ENCODE data around the gene RASSF3.
"Not testable (repeated sequence)": the region's sequence is repeated elsewhere in the genome, so short reads cannot be mapped to it uniquely, and the experiment has no call there.

RASSF3 gene

GRCh38 chr12:64634508-64635092 lies 24.3 kb downstream of the RASSF3 start:
- DNase-seq = no peak

GRCh38 chr12:64635356-64635998 lies 25.2 kb downstream of the RASSF3 start:
- DNase-seq = no peak

- DNase-seq = no peak
These were observed 26.6 kb downstream of the RASSF3 start for GRCh38 chr12:64636856-64637255.

GRCh38 chr12:64639466-64639865 lies 29.2 kb downstream of the RASSF3 start:
- no peak for DNase-seq

DNA sequence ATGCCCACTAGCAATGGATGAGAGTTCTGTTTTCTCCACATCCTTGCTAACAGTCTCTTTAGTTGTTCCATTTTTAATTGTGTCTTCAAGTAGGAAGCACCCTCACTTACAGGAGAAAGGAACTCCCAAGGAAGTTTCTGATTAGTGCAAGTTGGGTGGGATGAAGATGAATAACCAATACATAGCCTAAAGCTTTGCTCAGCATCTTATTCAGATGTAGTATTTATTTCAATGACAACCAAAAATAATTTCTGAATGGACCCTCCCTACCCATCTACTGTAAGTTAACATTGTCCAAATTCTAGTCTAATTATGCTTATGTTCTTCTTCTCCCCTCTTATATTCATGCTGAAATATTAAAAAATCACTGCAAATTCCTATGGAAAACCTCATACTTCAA lies 36.0 kb downstream of the RASSF3 start:
- no peak for DNase-seq

- DNase-seq = no peak
These were observed 39.2 kb downstream of the RASSF3 start for GRCh38 chr12:64649487-64649886.

DNA sequence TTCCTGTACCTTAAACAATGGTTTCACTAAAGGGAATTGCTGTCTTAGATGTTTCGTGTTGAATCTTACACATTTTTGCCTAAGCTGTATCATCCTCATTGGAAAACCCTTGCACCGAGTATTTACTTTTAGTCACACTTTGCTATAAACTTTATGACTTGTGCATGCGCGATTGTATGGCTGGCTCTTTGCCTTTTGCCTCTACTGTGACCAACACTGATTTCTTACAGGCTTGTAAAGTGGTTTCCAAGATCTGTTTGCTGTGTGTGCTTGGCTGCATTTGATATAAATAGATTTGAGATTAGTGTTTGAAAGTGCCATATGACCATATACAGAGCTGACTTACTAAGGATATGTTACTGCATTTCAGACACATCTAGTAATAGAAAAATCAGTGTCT lies 40.5 kb downstream of the RASSF3 start:
- no peak for DNase-seq

DNA sequence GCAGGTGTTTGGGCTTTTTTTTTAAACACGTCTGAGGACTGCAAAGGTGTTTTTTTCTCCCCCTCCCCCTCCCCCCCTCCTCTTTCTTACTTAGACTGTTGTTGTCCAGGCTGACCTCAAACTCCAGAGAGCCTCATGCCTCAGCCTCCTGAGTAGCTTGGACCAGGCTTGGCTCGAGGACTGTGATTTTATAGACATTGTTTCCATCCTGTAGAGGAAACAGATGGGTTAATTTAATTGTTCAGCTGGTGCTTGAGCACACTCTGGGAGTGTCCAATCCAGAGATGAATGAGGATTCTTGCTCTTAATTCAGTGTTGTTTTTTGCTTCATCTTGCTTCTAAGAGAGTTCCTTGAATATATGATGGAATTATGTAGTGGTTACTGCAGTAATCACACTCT lies 42.1 kb downstream of the RASSF3 start:
- no peak for DNase-seq

GRCh38 chr12:64653123-64653522 lies 42.8 kb downstream of the RASSF3 start:
- no peak for DNase-seq

DNA sequence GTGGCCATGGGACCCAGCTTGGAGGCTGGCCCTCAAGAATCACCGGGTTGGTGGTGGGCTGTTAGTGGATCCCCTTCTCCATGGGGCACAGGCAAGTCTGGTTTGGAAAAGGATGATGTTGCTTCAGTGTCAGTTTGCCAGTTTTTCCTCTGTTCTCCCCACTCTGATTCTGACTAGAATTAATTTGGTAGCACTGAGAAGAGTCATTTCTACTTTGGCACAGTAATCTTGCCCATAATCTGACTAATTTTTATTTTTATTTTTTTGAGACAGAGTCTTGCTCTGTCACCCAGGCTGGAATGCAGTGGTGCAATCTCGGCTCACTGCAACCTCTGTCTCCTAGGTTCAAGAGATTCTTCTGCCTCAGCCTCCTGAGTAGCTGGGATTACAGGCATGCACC lies 43.6 kb downstream of the RASSF3 start:
- not testable (repeated sequence) for DNase-seq

DNA sequence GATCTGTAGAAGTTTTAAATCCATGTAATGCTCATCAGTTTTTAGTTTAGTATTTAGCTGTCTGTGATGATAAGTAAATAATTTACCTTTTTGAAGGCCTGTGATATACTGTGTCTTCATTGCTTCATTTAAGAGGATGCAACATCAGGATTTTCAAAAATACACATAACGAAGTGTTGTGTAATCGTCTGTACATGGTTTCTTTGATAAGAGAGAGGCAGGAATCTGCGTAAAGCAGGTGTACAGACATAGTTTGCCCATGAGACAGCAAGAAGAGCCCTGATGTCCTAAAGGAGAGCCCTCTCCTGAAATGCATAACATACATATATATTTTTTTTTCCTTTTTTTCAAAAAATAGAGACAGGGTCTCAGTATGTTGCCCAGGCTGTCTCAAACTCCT lies 44.8 kb downstream of the RASSF3 start:
- DNase-seq = no peak

DNA sequence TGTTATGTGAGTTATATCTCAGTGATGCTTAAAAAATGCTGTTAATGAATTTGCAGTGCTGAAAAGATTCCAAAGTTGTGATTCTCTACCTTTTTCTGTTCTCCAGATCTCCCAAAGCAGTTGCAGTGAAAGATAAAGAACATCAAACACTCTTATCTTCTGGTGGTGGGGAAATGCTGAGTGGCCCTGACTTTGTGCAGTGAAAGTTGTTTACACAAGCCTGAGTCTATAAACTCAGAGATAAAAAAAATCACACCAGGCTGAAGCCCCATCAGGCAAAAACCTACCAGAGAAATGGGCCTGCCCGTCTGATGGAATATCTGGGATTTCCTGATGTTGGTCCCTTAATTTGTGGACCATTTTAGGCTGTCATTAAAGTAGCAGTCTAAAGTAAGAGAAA lies 46.1 kb downstream of the RASSF3 start:
- DNase-seq = no peak

GRCh38 chr12:64658892-64659481 lies 48.7 kb downstream of the RASSF3 start:
- DNase-seq = no peak

DNA sequence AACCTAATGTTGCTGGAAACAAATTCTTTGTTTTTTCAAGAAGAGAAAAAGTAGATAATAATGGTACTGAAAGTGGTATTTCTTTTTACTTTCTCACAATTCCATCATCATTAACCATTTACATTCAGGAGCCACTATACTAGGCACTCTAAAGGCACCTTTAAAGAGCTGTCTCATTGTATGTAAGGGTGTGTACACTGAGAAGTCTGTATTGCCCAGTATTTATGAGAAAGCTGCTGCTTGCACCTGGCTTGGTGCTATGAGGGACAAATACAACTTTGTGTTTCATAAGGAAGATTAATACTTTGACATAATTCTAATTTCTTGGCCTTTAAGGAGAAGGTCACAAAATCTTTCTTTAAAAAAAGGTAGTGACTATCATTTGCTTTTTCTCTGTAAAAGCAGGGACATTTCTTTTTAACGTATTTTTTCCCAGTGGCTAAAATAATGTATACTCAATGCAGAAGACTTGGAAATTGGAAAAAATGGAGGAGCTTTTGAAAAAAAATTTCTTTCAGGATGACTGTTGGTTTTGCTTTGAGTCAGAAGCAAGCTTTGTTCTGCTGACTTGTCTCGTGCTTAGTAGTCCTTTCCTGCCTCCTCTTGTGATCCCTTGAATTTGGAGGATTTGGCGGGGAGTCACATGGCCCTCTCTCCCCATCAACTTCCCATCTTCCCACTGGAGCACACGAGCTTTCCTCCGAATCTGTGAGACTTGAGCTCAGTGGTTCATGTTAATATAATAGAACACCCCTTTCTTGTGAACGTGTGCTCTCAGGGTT lies 50.1 kb downstream of the RASSF3 start:
- no peak for DNase-seq

DNA sequence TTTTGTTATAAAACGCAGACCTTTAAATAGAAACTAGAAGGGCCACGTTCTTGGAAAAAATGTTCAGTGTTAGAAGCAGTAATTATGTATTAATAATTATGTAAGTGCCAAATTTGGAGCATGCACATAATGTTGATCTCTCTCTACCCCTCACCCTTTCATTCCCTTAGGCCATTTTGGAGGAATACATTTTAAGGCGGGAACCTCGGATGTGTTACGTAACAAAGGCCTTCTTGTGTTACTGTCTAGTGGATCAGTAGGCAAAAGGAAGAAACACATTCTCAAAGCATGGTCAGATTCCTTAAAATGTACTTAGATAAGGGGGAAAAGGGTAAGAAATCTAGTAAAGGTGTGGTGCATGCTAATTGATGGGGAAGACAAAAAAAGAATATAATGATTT lies 52.7 kb downstream of the RASSF3 start:
- DNase-seq = no peak

DNA sequence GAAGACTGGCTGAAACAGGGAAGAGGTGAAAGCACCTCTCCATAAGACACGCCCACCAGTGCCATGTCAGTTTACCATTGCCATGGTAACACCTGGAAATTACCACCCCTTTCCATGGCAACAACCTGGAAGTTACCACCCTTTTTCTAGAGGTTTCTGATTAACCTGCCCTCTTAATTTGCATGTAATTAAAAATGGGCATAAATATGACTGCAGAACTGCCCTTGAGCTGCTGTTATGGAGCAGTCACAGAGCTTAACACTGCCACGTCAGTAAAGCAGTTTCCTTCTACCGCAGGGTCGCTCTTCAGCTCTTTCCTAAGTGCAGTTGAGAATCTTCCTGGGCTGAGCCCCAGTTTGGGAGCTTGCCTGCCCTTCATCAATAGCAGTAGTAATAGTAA lies 55.2 kb downstream of the RASSF3 start:
- DNase-seq = no peak

- DNase-seq = no peak
These were observed 56.0 kb downstream of the RASSF3 start for GRCh38 chr12:64666054-64666914.

DNA sequence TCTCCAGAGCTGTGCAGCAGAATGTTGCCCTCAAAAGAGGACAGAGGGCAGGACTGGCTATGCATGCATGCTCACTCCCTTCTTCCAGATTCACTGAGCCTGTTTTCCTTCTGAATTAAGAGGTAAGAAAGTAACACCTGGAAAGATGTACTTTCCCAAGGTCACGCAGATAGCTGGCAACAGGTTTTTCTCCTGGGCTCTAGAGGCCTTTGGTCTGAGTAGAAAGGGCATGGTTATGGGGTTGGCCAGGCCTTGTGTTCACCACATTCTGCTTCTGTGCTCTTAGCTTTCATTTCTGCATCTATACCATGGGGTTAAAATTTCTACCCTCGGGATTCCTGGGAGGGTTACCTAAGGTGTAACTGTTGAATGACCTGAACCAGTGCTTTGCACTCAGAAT lies 57.5 kb downstream of the RASSF3 start:
- no peak for DNase-seq

- DNase-seq = no peak
These were observed 59.1 kb downstream of the RASSF3 start for GRCh38 chr12:64669270-64669842.

GRCh38 chr12:64670019-64670418 lies 59.7 kb downstream of the RASSF3 start:
- no peak for DNase-seq

- DNase-seq = no peak
These were observed 60.8 kb downstream of the RASSF3 start for GRCh38 chr12:64670919-64671639.

DNA sequence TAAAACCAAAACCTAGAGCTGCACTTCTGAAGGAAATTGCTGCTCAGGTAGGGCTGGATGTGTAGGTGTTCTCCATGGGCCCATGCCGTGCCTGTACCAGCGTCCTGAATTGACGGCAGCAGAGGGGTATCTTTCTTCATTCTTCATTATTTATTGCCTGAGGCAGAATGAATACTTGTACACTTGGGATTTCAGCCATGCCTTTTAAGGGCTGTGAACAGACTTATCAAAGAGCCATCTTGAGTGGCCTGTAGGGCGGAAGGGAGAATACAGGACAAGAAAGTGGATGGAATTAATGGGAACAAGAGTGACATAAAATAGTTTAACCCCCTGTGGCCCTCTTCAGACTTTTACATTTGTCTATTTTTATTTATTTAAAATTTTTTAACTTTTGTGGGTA lies 61.4 kb downstream of the RASSF3 start:
- no peak for DNase-seq
